OCI-LY3 (cell line): ENCODE measurements around the gene KLHDC9.

Experiments
- H2AFZ ChIP-seq: fragments of 200-600, 300-600 bp; shearing (Covaris generic); 2 replicates; pipeline ENCODE4 v1.6.0; 2014; ENCODE audit warnings: antibody characterized with exemption, low read depth, low read length
- H3K27ac ChIP-seq: fragments of 200-600, 300-600 bp; sonication (generic); 2 replicates; pipeline ENCODE4 v1.5.1; 2014; ENCODE audit warnings: mild to moderate bottlenecking, low read length, moderate library complexity, mixed read lengths
- H3K27me3 ChIP-seq: fragments of 200-600, 300-600 bp; sonication (generic); 2 replicates; pipeline ENCODE4 v1.6.1; 2014; ENCODE audit warnings: low read depth, low read length, mixed read lengths
- H3K36me3 ChIP-seq: fragments of 200-600, 300-600 bp; sonication (generic); replicated peaks from 2 replicates; pipeline ENCODE3; 2014; ENCODE audit warnings: low read depth, low read length, mixed read lengths
- H3K4me1 ChIP-seq: fragments of 300-600, 200-600 bp; sonication (generic); 2 replicates; pipeline ENCODE4 v1.6.1; 2014; ENCODE audit warnings: low read length, mixed read lengths
- H3K4me2 ChIP-seq: fragments of 200-600, 300-600 bp; sonication (generic); 2 replicates; pipeline ENCODE4 v1.6.1; 2014; ENCODE audit warnings: low read length, mixed read lengths
- H3K4me3 ChIP-seq: fragments of 300-600, 200-600 bp; sonication (generic); 2 replicates; pipeline ENCODE4 v1.5.1; 2014; ENCODE audit warnings: antibody characterized with exemption, mild to moderate bottlenecking, low read length, moderate library complexity
- H3K79me2 ChIP-seq: fragments of 300-600, 200-600 bp; shearing (Covaris generic); 2 replicates; pipeline ENCODE4 v1.6.1; 2014; ENCODE audit warnings: mild to moderate bottlenecking, low read length, mixed read lengths
- H3K9ac ChIP-seq: fragments of 300-600, 200-600 bp; shearing (Covaris generic); 2 replicates; pipeline ENCODE4 v1.6.0; 2014; ENCODE audit warnings: mild to moderate bottlenecking, low read length, moderate library complexity
- H3K9me3 ChIP-seq: fragments of 200-600, 300-600 bp; shearing (Covaris generic); 2 replicates; pipeline ENCODE4 v1.6.1; 2014; ENCODE audit warnings: low read length, mixed read lengths; ENCODE audit not compliant: insufficient read depth
- H4K20me1 ChIP-seq: fragments of 200-600, 300-600 bp; sonication (generic); 2 replicates; pipeline ENCODE4 v1.6.1; 2016; ENCODE audit warnings: low read length, mixed read lengths; ENCODE audit not compliant: insufficient read depth
- CTCF ChIP-seq: fragments of 200-600, 300-600 bp; sonication (generic); IDR thresholded peaks from 2 replicates; pipeline ENCODE4 v1.5.1; 2014; ENCODE audit warnings: antibody characterized with exemption, low read length, low read depth
- EZH2phosphoT487 ChIP-seq: fragments of 200-600 bp; shearing (Covaris generic); IDR thresholded peaks from 2 replicates; pipeline ENCODE4 v1.6.1; 2018; ENCODE audit warnings: antibody characterized with exemption, mixed run types, low read depth

Gene KLHDC9

GRCh38 chr1:161117759-161118581 lies 19.8 kb downstream of the KLHDC9 start, which contains the start of the genes NIT1 and PFDN2:
TSS of gene NIT1 (plus strand) at chr1:161118105. CDS start at chr1:161118177, 72 bp downstream.
TSS of gene PFDN2 (minus strand) at chr1:161118037. CDS start at chr1:161118026, 11 bp downstream.
- Histone ChIP-seq H3K36me3 (peaks cover 43% of the 10 kb centered on the region), H3K9ac (peak within 1 kb of the TSS; percentile 86), H3K4me3 (peak within 1 kb of the TSS; percentile 88), H3K4me2 (peak within 1 kb of the TSS; percentile 86), H3K27ac (peak within 1 kb of the TSS; percentile 61), H2AFZ (peak within 1 kb of the TSS; percentile 82; the same call in 1 of the 2 replicates), H3K27me3 (no peaks in the 10 kb centered on the region), H4K20me1 (peaks cover 24% of the 10 kb centered on the region), H3K79me2 (peaks cover 69% of the 10 kb centered on the region), H3K4me1 (peaks cover 38% of the 10 kb centered on the region), H3K9me3 (no peaks in the 10 kb centered on the region)
- no peak for TF ChIP-seq EZH2phosphoT487
- no peak for TF ChIP-seq CTCF

DNA sequence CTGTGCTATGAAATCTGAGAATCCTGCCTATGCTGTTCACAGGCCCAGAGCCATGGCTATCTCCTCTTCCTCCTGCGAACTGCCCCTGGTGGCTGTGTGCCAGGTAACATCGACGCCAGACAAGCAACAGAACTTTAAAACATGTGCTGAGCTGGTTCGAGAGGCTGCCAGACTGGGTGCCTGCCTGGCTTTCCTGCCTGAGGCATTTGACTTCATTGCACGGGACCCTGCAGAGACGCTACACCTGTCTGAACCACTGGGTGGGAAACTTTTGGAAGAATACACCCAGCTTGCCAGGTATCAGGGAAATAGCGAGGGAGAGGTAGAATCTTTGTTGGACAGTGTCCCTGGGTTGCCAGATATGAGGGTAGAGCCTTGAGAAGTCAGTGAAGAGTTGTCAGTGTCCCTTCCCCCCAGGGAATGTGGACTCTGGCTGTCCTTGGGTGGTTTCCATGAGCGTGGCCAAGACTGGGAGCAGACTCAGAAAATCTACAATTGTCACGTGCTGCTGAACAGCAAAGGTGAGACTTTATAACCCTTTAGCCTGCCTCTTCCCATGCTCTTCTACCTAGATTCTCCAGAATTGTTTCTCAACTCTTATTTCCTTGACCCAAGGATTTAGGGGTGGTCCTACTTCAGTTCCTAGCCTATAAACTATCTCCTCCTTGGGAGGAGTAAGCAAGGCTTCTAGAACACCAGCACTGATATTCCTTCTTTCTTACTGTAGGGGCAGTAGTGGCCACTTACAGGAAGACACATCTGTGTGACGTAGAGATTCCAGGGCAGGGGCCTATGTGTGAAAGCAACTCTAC lies 21.1 kb downstream of the KLHDC9 start:
- Histone ChIP-seq H3K27ac (peak overlapping the region; percentile 5), H3K4me2 (peak overlapping the region; percentile 85), H4K20me1 (peaks cover 13% of the 10 kb centered on the region), H3K79me2 (peaks cover 55% of the 10 kb centered on the region), H3K9me3 (no peaks in the 10 kb centered on the region), H3K9ac (no peak overlapping the region), H3K4me1 (peaks cover 38% of the 10 kb centered on the region), H3K36me3 (peaks cover 49% of the 10 kb centered on the region), H2AFZ (no peak overlapping the region), H3K4me3 (peak overlapping the region; percentile 88; the same call in 1 of the 2 replicates), H3K27me3 (no peaks in the 10 kb centered on the region)
- no peak for TF ChIP-seq EZH2phosphoT487
- TF ChIP-seq CTCF: peak; percentile 41

DNA sequence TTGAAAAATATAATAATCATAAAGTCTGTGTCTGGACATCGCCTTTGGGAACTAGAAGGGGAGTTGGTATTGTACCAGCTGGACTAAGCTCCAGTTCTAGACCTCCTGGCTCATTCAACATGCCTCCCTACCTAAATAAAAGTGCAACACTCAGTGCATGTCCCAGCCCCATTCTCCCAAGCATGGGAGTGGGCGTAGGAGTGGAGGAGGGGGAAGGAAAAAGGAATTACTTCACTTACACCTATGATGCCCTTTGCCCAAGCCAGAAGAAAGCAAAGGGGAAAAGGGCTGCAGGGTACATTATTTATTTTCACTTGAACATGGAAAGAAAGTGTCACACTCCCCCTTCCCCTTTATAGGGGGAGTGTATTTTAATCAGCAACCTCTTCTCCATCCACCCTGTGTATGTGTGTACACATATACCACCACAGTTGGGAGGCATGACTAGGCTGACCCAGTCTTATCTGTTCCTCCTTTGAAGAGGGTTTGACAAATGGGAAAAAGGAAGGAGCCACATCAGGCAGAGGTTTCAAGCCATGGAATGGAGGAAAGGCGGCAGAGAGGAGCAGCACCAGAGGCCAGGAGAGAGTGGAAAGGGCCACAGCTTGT lies 23.0 kb downstream of the KLHDC9 start:
- Histone ChIP-seq H3K4me2 (peak overlapping the region; percentile 43), H3K4me3 (no peak overlapping the region), H3K9ac (peak overlapping the region; percentile 1; the same call in 1 of the 2 replicates), H2AFZ (no peak overlapping the region), H3K27ac (peak overlapping the region; percentile 42), H3K36me3 (peaks cover 57% of the 10 kb centered on the region), H3K9me3 (no peaks in the 10 kb centered on the region), H4K20me1 (no peaks in the 10 kb centered on the region), H3K27me3 (no peaks in the 10 kb centered on the region), H3K79me2 (peaks cover 46% of the 10 kb centered on the region), H3K4me1 (peaks cover 38% of the 10 kb centered on the region)
- TF ChIP-seq CTCF (no peak), EZH2phosphoT487 (no peak)
